Neural cell (in vitro differentiated cells): ENCODE measurements around the gene CEBPZOS. TPM values are rescaled to one million over a fixed set of nuclear protein-coding genes. Genes with fewer than 3 reads are reported as not detected.

ENCODE experiments used
- H2AFZ ChIP-seq: fragments of 200-600, 300-800 bp; sonication (generic), shearing (Covaris generic); 2 replicates; pipeline ENCODE4 v1.6.0; 2014; ENCODE audit warnings: low read depth, mild to moderate bottlenecking, antibody characterized with exemption, low read length, moderate library complexity
- H3F3A ChIP-seq: fragments of 200-600 bp; shearing (Covaris generic); 2 replicates; pipeline ENCODE4 v1.6.1; 2016; ENCODE audit warnings: mild to moderate bottlenecking, moderate library complexity, mixed read lengths, antibody characterized with exemption, low read length; ENCODE audit not compliant: insufficient read depth, poor library complexity, severe bottlenecking
- H3K27ac ChIP-seq: fragments of 200-600, 300-800 bp; sonication (generic), shearing (Covaris generic); 2 replicates; pipeline ENCODE4 v1.5.1; 2014; ENCODE audit warnings: mild to moderate bottlenecking, low read length, moderate library complexity
- H3K27me3 ChIP-seq: fragments of 300-800, 200-600 bp; sonication (generic), shearing (Covaris generic); 2 replicates; pipeline ENCODE4 v1.6.0; 2014; ENCODE audit warnings: mild to moderate bottlenecking, low read depth, low read length, moderate library complexity; ENCODE audit not compliant: insufficient read depth
- H3K36me3 ChIP-seq: fragments of 300-800, 200-600 bp; sonication (generic), shearing (Covaris generic); 2 replicates; pipeline ENCODE4 v1.5.1; 2014; ENCODE audit warnings: mild to moderate bottlenecking, antibody characterized with exemption, low read length, moderate library complexity; ENCODE audit not compliant: insufficient read depth
- H3K4me2 ChIP-seq: fragments of 300-800, 200-600 bp; sonication (generic), shearing (Covaris generic); 2 replicates; pipeline ENCODE4 v1.6.0; 2014; ENCODE audit warnings: mild to moderate bottlenecking, low read length
- H3K4me3 ChIP-seq: fragments of 300-800, 200-600 bp; sonication (generic), shearing (Covaris generic); 2 replicates; pipeline ENCODE4 v1.5.1; 2014; ENCODE audit warnings: mild to moderate bottlenecking, low read length, moderate library complexity
- H3K79me2 ChIP-seq: fragments of 200-600 bp; shearing (Covaris generic); replicated peaks from 2 replicates; pipeline ENCODE4 v1.6.0; 2014; ENCODE audit warnings: mild to moderate bottlenecking, low read length, moderate library complexity; ENCODE audit not compliant: insufficient read depth
- H3K9ac ChIP-seq: fragments of 300-800, 200-600 bp; sonication (generic), shearing (Covaris generic); 2 replicates; pipeline ENCODE4 v1.6.1; 2016; ENCODE audit warnings: mild to moderate bottlenecking, low read length, mixed read lengths
- H3K9me2 ChIP-seq: fragments of 200-600 bp; shearing (Covaris generic); 2 replicates; pipeline ENCODE4 v1.6.1; 2016; ENCODE audit warnings: mild to moderate bottlenecking, low read length, mixed read lengths; ENCODE audit not compliant: insufficient read depth
- H3K9me3 ChIP-seq: fragments of 200-600, 300-800 bp; sonication (generic), shearing (Covaris generic); 2 replicates; pipeline ENCODE4 v1.6.1; 2016; ENCODE audit warnings: mild to moderate bottlenecking, mixed run types, low read length, moderate library complexity, mixed read lengths
- H4K20me1 ChIP-seq: fragments of 200-600 bp; shearing (Covaris generic); 2 replicates; pipeline ENCODE4 v1.6.1; 2016; ENCODE audit warnings: mild to moderate bottlenecking, mixed run types; ENCODE audit not compliant: insufficient read depth
- EP300 ChIP-seq: fragments of 450-650 bp; conservative IDR thresholded peaks from 2 replicates; pipeline ENCODE4 v1.6.1; 2014; ENCODE audit warnings: antibody characterized with exemption, mild to moderate bottlenecking, moderate library complexity; ENCODE audit not compliant: poor library complexity, severe bottlenecking
- EZH2 ChIP-seq: fragments of 200-600, 300-800 bp; shearing (Covaris generic), sonication (generic); IDR thresholded peaks from 2 replicates; pipeline ENCODE4 v1.6.1; 2014; ENCODE audit warnings: antibody characterized with exemption, low read length, borderline replicate concordance, mild to moderate bottlenecking; ENCODE audit not compliant: insufficient read depth, poor library complexity, severe bottlenecking
- MXI1 ChIP-seq: fragments of 450-650 bp; conservative IDR thresholded peaks from 2 replicates; pipeline ENCODE4 v1.6.1; 2014; ENCODE audit warnings: antibody characterized with exemption, mild to moderate bottlenecking; ENCODE audit not compliant: poor library complexity, severe bottlenecking
- POLR2AphosphoS5 ChIP-seq: IDR thresholded peaks from 2 replicates; pipeline ENCODE4 v1.6.1; 2012
- RAD21 ChIP-seq: fragments of 450-650 bp; conservative IDR thresholded peaks from 2 replicates; pipeline ENCODE4 v1.6.1; 2014; ENCODE audit warnings: antibody characterized with exemption, mild to moderate bottlenecking, moderate library complexity
- SMC3 ChIP-seq: fragments of 450-650 bp; conservative IDR thresholded peaks from 2 replicates; pipeline ENCODE4 v1.6.1; 2014; ENCODE audit warnings: antibody characterized with exemption, mild to moderate bottlenecking, moderate library complexity; ENCODE audit not compliant: poor library complexity
- TAF1 ChIP-seq: IDR thresholded peaks from 2 replicates; pipeline ENCODE4 v1.6.1; 2012; ENCODE audit warnings: low read depth
- polyA plus RNA-seq: library from polyadenylated mRNA; depleted of rRNA; stranded (reverse); fragments of >200 nt; gene quantifications from 2 replicates; pipeline ENCODE4 v1.2.3, GENCODE V29; 2014
- TF ChIP-seq, protein P1 (sequence below): fragments of 450-650 bp; IDR thresholded peaks from 2 replicates; pipeline ENCODE4 v1.5.1; 2014; ENCODE audit warnings: antibody characterized with exemption, mild to moderate bottlenecking, moderate library complexity; ENCODE audit not compliant: poor library complexity, severe bottlenecking
- TF ChIP-seq, protein P2 (sequence below): IDR thresholded peaks from 2 replicates; pipeline ENCODE4 v1.6.1; 2012; ENCODE audit warnings: borderline replicate concordance

Gene CEBPZOS
- polyA plus RNA-seq, 1 donor from 2014 or later = 4.9 TPM

DNA sequence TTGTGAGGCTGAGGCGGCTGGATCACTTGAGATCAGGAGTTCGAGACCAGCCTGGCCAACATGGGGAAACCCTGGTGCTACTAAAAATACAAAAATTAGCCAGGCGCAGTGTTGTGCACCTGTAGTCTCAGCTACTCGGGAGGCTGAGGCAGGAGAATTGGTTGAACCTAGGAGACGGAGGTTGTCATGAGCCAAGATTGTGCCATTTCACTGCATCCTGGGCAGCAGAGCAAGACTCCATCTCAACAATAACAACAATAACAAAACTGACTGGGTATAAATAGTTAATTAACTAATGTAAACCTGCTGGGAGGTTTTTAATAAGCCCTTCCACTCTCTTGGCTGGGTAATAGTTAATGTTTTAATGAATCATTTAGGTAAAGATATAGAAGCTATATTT is 15.7 kb upstream of the CEBPZOS start:
- no peaks in the 10 kb centered on the region for H3K27me3 ChIP-seq
- TF ChIP-seq POLR2AphosphoS5 (no peak), EZH2 (no peak), SMC3 (no peak), MXI1 (no peak), EP300 (no peak), RAD21 (no peak), TAF1 (no peak)
- TF ChIP-seq, protein P1, sequence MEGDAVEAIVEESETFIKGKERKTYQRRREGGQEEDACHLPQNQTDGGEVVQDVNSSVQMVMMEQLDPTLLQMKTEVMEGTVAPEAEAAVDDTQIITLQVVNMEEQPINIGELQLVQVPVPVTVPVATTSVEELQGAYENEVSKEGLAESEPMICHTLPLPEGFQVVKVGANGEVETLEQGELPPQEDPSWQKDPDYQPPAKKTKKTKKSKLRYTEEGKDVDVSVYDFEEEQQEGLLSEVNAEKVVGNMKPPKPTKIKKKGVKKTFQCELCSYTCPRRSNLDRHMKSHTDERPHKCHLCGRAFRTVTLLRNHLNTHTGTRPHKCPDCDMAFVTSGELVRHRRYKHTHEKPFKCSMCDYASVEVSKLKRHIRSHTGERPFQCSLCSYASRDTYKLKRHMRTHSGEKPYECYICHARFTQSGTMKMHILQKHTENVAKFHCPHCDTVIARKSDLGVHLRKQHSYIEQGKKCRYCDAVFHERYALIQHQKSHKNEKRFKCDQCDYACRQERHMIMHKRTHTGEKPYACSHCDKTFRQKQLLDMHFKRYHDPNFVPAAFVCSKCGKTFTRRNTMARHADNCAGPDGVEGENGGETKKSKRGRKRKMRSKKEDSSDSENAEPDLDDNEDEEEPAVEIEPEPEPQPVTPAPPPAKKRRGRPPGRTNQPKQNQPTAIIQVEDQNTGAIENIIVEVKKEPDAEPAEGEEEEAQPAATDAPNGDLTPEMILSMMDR = no peak
- TF ChIP-seq, protein P2, sequence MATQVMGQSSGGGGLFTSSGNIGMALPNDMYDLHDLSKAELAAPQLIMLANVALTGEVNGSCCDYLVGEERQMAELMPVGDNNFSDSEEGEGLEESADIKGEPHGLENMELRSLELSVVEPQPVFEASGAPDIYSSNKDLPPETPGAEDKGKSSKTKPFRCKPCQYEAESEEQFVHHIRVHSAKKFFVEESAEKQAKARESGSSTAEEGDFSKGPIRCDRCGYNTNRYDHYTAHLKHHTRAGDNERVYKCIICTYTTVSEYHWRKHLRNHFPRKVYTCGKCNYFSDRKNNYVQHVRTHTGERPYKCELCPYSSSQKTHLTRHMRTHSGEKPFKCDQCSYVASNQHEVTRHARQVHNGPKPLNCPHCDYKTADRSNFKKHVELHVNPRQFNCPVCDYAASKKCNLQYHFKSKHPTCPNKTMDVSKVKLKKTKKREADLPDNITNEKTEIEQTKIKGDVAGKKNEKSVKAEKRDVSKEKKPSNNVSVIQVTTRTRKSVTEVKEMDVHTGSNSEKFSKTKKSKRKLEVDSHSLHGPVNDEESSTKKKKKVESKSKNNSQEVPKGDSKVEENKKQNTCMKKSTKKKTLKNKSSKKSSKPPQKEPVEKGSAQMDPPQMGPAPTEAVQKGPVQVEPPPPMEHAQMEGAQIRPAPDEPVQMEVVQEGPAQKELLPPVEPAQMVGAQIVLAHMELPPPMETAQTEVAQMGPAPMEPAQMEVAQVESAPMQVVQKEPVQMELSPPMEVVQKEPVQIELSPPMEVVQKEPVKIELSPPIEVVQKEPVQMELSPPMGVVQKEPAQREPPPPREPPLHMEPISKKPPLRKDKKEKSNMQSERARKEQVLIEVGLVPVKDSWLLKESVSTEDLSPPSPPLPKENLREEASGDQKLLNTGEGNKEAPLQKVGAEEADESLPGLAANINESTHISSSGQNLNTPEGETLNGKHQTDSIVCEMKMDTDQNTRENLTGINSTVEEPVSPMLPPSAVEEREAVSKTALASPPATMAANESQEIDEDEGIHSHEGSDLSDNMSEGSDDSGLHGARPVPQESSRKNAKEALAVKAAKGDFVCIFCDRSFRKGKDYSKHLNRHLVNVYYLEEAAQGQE = no peak
- H3F3A ChIP-seq = no peaks in the 10 kb centered on the region
- no peaks in the 10 kb centered on the region for H3K9me3 ChIP-seq
- no peaks in the 10 kb centered on the region for H3K79me2 ChIP-seq
- no peak overlapping the region for H3K4me3 ChIP-seq
- no peak overlapping the region for H2AFZ ChIP-seq
- H3K9ac ChIP-seq = no peak overlapping the region
- H4K20me1 ChIP-seq = no peaks in the 10 kb centered on the region
- no peaks in the 10 kb centered on the region for H3K36me3 ChIP-seq
- H3K9me2 ChIP-seq = no peaks in the 10 kb centered on the region
- no peak overlapping the region for H3K4me2 ChIP-seq
- no peak overlapping the region for H3K27ac ChIP-seq

DNA sequence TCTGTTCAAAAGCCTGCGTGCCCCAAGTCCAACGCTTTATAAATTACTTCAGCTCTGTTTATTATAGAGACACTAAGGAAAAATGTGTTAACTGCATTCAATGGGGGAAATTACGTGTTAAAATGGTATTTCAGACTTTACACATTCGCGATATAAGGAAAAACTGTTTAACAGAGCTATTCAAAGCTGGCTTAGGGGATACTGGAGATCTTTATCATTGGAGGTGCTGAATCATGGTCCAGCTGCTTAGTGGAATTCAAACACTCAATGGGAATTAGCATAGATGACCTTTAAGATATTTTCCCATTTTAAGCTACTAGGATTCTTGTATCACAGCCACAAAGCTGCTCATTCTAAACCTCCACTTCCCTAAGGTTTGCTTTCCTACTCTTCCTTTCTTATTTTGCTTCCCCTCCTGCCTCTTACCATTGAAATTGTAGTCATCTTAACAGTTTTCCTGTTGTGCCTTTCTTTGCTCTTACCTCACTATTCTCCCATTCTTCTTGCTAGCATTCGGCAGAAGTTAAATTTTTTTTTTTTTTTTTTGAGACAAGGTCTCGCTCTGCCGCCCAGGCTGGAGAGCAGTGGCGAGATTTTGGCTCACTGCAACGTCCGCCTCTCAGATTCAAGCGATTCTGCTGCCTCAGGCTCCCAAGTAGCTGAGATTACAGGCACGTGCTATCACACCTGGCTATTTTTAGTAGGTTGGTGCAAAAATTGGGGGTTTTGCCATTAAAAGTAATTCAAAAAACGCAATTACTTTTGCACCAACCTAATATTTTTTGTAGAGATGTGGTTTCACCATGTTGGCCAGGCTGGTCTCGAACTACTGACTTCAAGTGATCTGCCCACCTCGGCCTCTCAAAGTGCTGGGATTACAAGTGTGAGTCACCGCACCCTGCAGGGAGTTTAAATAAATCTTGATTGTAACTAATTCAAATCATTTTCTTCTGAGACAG is 14.3 kb upstream of the CEBPZOS start:
- Histone ChIP-seq H3K4me2 (no peak overlapping the region), H4K20me1 (no peaks in the 10 kb centered on the region), H3K27me3 (no peaks in the 10 kb centered on the region), H3K9me3 (no peaks in the 10 kb centered on the region), H3K9ac (no peak overlapping the region), H2AFZ (no peak overlapping the region), H3K9me2 (no peaks in the 10 kb centered on the region), H3K27ac (no peak overlapping the region), H3K79me2 (no peaks in the 10 kb centered on the region), H3K36me3 (no peaks in the 10 kb centered on the region), H3F3A (no peaks in the 10 kb centered on the region), H3K4me3 (no peak overlapping the region)
- TF ChIP-seq MXI1 (no peak), TAF1 (no peak), POLR2AphosphoS5 (no peak), EP300 (no peak), SMC3 (no peak)
